ENCODE measurements around the gene FEM1B. TPM values are rescaled to one million over a fixed set of nuclear protein-coding genes. Genes with fewer than 3 reads are reported as not detected.

FEM1B gene
- total and polyA plus RNA-seq, 7 donors = 23.5 to 188 (median 69.3) TPM

DNA sequence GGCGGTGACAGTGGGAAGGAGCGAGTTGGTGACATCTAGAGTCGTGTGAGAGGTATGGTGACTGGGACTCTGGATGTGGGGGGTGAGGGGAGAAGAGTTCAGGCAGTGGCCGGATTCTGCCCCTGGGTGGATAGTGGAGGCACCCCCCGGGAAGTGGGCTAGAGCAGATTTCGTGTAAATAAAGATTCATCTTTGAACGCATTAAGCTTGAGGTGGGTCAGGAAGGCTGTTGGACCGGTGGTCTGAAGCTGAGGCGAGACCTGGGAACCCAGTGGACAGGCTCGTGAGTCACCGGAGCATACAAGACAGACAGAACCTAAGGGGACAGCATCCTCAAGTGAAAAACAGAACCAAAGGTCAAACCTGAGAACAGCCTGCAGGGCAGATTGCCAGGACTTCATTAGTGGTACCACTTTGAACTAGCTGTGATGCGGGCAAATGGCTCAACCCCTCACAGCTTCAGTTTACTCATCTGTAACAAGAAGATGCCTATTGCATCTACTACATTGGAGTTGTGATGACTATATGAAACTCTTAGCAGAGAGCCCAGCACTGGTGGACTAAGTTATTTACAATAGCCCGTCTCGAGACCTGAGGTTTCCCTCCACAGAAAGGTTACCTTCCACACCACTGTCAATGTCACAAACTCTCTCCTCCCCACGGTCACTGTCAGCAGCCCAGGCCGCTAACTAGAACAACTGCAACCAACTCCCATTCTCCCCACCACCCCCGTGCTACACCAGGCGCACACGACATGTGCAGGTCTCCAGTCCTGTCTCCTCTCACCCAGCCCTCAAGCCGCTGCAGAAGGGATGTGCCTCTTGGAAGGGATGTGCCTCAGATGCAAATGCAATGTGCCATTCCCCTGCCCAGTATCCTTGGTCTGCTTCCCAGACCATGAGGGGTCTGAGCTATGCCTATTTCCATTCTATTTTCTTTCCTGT, 47.1 kb upstream of the FEM1B start:
- 59 to 61% (median 61%) methylated on average over 20 of the region's 20 CpGs for WGBS, 3 donors
- Histone ChIP-seq H3K36me3 (ENCODE audit: insufficient read depth in 1 of 2, low read depth in 1 of 2) (no peaks in the 10 kb centered on the region), H3K9me3 (no peaks in the 10 kb centered on the region), H3K4me3 (peak overlapping the region; percentile 96), H3K27me3 (ENCODE audit: insufficient read depth in 3 of 3, low read length in 2 of 3) (no peaks in the 10 kb centered on the region), H3K27ac (peak overlapping the region; percentile 86), H3K4me1 (peaks cover 15% of the 10 kb centered on the region)
- intact Hi-C loops (cut with DNase I) = no loop called here
- TF ChIP-seq, protein P1, sequence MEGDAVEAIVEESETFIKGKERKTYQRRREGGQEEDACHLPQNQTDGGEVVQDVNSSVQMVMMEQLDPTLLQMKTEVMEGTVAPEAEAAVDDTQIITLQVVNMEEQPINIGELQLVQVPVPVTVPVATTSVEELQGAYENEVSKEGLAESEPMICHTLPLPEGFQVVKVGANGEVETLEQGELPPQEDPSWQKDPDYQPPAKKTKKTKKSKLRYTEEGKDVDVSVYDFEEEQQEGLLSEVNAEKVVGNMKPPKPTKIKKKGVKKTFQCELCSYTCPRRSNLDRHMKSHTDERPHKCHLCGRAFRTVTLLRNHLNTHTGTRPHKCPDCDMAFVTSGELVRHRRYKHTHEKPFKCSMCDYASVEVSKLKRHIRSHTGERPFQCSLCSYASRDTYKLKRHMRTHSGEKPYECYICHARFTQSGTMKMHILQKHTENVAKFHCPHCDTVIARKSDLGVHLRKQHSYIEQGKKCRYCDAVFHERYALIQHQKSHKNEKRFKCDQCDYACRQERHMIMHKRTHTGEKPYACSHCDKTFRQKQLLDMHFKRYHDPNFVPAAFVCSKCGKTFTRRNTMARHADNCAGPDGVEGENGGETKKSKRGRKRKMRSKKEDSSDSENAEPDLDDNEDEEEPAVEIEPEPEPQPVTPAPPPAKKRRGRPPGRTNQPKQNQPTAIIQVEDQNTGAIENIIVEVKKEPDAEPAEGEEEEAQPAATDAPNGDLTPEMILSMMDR (IDR thresholded peaks at IDR 0.05) = no peak
- no peak for DNase-seq
- no peak for ATAC-seq

DNA sequence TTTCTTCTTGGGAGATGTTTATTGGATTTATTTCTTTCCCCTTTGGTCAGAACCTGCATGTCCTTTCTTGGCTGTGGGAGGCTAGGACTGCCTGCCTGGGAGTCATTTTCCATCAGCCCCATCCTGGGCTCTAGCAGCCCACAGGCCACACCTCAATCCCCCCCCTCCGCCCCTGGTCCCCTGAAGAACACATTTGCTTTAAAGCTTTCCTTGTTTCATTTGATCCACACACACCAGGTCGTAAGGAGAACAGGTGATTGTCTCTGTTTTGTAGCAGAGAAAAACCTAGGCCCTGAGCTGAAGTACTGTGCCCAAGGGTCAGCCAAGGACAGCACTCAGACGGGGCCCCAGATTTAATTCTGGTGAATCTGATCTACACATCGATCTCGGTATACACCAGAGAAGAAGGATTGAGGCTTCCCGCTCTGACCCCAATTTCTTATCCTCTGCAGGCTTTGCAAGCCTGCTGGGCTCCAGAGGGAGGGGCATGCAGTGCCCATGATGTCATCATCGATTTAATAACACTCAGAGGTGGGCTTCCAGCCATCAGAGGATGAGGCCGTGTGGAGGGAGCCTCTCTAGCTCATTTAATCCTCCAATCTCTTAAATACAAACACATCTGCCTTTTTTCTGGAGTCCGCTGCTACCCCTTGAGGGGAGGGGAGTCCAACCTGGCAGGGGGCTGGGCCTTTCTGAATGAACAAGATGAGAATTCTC, 46.3 kb upstream of the FEM1B start:
- Histone ChIP-seq H3K4me1 (peaks cover 15% of the 10 kb centered on the region), H3K4me3 (no peak overlapping the region), H3K9me3 (no peaks in the 10 kb centered on the region), H3K27ac (no peak overlapping the region), H3K36me3 (ENCODE audit: insufficient read depth in 1 of 2, low read depth in 1 of 2) (no peaks in the 10 kb centered on the region), H3K27me3 (ENCODE audit: insufficient read depth in 3 of 3, low read length in 2 of 3) (no peaks in the 10 kb centered on the region)
- TF ChIP-seq, protein P1 (IDR thresholded peaks at IDR 0.05) = no peak
- 66 to 83% (median 69%) methylated on average over 9 of the region's 9 CpGs for WGBS, 3 donors
- ATAC-seq (no peak), DNase-seq (peak in 1 of 2 donors; percentile 28)
- intact Hi-C loops (cut with DNase I) = no loop called here

DNA sequence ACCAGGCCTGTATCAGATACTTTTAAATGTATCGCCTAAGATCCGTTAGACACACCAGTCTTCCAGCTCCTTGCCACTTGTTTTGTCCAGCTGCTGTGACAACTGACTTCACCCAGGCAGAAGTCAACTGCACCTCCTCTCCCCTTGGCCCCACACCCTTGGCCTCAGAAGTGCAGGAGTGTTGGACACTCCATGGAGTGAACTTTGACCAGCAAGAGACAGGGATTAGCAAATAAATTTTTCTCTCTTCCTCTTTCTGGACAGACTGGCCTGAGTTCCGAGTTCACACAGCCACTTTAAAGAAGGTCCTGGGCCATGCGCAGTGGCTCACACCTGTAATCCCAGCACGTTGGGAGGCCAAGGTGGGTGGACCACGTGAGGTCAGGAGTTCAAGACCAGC, 45.1 kb upstream of the FEM1B start:
- intact Hi-C loops (cut with DNase I) = no loop called here
- H3K36me3 ChIP-seq (ENCODE audit: insufficient read depth in 1 of 2, low read depth in 1 of 2) = no peaks in the 10 kb centered on the region
- no peak overlapping the region for H3K4me3 ChIP-seq
- no peaks in the 10 kb centered on the region for H3K9me3 ChIP-seq
- DNase-seq (peak in 1 of 2 donors; percentile 32), ATAC-seq (no peak)
- 83 to 91% (median 85%) methylated on average over 6 of the region's 6 CpGs for WGBS, 3 donors
- H3K27ac ChIP-seq = no peak overlapping the region
- TF ChIP-seq, protein P1 (IDR thresholded peaks at IDR 0.05) = no peak
- no peaks in the 10 kb centered on the region for H3K27me3 ChIP-seq (ENCODE audit: insufficient read depth in 3 of 3, low read length in 2 of 3)
- peaks cover 14% of the 10 kb centered on the region for H3K4me1 ChIP-seq

DNA sequence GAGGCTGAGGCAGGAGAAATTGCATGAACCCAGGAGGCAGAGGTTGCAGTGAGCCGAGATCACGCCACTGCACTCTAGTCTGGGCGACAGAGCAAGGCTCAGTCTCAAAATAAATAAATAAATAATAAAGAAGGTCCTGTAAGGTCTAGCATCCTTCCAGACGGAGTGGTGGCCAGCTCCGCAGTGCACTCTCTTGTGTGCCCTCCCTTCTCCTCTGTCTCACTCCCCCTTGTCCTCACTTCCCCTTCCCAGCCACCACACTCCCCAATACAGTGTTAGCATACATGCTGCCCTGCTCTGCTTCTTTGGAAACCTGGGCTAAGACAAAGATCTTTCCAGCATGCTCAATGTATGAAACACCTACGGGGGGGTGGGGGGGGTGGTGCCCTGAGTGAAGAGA, 44.6 kb upstream of the FEM1B start:
- TF ChIP-seq, protein P1 (IDR thresholded peaks at IDR 0.05) = no peak
- intact Hi-C loops (cut with DNase I) = no loop called here
- 92 to 95% (median 94%) methylated on average over 6 of the region's 6 CpGs for WGBS, 3 donors
- Histone ChIP-seq H3K9me3 (no peaks in the 10 kb centered on the region), H3K4me3 (no peak overlapping the region), H3K36me3 (ENCODE audit: insufficient read depth in 1 of 2, low read depth in 1 of 2) (no peaks in the 10 kb centered on the region), H3K27me3 (ENCODE audit: insufficient read depth in 3 of 3, low read length in 2 of 3) (no peaks in the 10 kb centered on the region), H3K4me1 (peaks cover 10% of the 10 kb centered on the region), H3K27ac (no peak overlapping the region)
- ATAC-seq (no peak), DNase-seq (peak in 1 of 2 donors; percentile 61)
